B cell (primary cell): ENCODE results near the gene SLC25A13. TPM values are rescaled to one million over a fixed set of nuclear protein-coding genes. Genes with fewer than 3 reads are reported as not detected.

Experiments
- ATAC-seq: fragments of 200-7000 bp; cut with Tn5 transposase; one replicate; pipeline ENCODE4 v1.10.0; 2021; ENCODE audit warnings: low read depth, mild to moderate bottlenecking, moderate number of reproducible peaks, moderate library complexity
- CTCF ChIA-PET: fragments of 350-600 bp; sonication (Branson Sonifier 250); formaldehyde crosslinking; loops from one replicate; lab custom pipeline; 2021; ENCODE audit warnings: antibody characterized with exemption, inconsistent platforms; lab: Charles Lee
- POLR2A ChIA-PET: fragments of 350-600 bp; sonication (Branson Sonifier 250); formaldehyde crosslinking; loops from one replicate; lab custom pipeline; 2021; ENCODE audit warnings: antibody characterized with exemption; lab: Charles Lee
- DNase-seq: peaks from one replicate; pipeline ENCODE4 v3.0.0; 2013
- H2AFZ ChIP-seq: 2 replicates; pipeline ENCODE4 v1.6.1; 2012; ENCODE audit warnings: mild to moderate bottlenecking, low read depth, low read length; ENCODE audit not compliant: insufficient read depth, poor library complexity, severe bottlenecking
- H3K27ac ChIP-seq, 2 donors: 1 replicate in 1 of 2; 2 replicates in 1 of 2; pipeline ENCODE4 v1.5.1; 2012 to 2013; ENCODE audit warnings: low read length in 2 of 2, mild to moderate bottlenecking in 2 of 2, moderate library complexity in 1 of 2
- H3K27me3 ChIP-seq, 4 experiments: fragments of 200-600 bp in 1 of 4; sonication (generic) in 1 of 4; replicated peaks in 1 of 4; 1 replicate in 2 of 4; 2 replicates in 2 of 4; pipeline versions ENCODE4 v1.6.1 to v1.7.0; 2013 to 2016; ENCODE audit warnings: low read length in 3 of 4, mild to moderate bottlenecking in 2 of 4, mixed read lengths in 1 of 4, moderate library complexity in 1 of 4; ENCODE audit not compliant: insufficient read depth in 4 of 4, control insufficient read depth in 3 of 4; ENCODE audit errors: control extremely low read depth in 1 of 4
- H3K36me3 ChIP-seq, 2 experiments: replicated peaks in 1 of 2; 1 replicate in 1 of 2; 2 replicates in 1 of 2; pipeline versions ENCODE4 v1.6.1 to v1.7.1; 2013; ENCODE audit warnings: low read length in 1 of 2; ENCODE audit not compliant: insufficient read depth in 2 of 2, control insufficient read depth in 1 of 2; ENCODE audit errors: control extremely low read depth in 1 of 2, extremely low read depth in 1 of 2
- H3K4me1 ChIP-seq, 2 donors: fragments of 200-600 bp in 1 of 2; sonication (generic) in 1 of 2; 1 replicate in 1 of 2; 2 replicates in 1 of 2; pipeline versions ENCODE4 v1.5.1 to v1.6.1; 2013 to 2017; ENCODE audit warnings: low read length in 2 of 2; ENCODE audit not compliant: control insufficient read depth in 2 of 2, insufficient read depth in 2 of 2
- H3K4me2 ChIP-seq: replicated peaks from 2 replicates; pipeline ENCODE3; 2012; ENCODE audit warnings: mild to moderate bottlenecking, low read depth, low read length; ENCODE audit not compliant: poor library complexity, severe bottlenecking
- H3K4me3 ChIP-seq, 5 experiments: fragments of 200-600 bp in 1 of 5; sonication (generic) in 1 of 5; 1 replicate in 3 of 5; 2 replicates in 2 of 5; pipeline versions ENCODE4 v1.5.1 to v1.7.0; 2011 to 2016; ENCODE audit warnings: low read length in 4 of 5, mild to moderate bottlenecking in 4 of 5, low read depth in 2 of 5, control low read depth in 1 of 5, moderate library complexity in 1 of 5; ENCODE audit not compliant: insufficient read depth in 1 of 5; ENCODE audit errors: control extremely low read depth in 1 of 5, extremely low read depth in 1 of 5
- H3K79me2 ChIP-seq: fragments of 200-600 bp; sonication (generic); one replicate; pipeline ENCODE4 v1.6.0; 2016; ENCODE audit warnings: low read length; ENCODE audit not compliant: control insufficient read depth, insufficient read depth
- H3K9ac ChIP-seq: fragments of 200-600 bp; sonication (generic); 2 replicates; pipeline ENCODE4 v1.6.1; 2017; ENCODE audit warnings: mild to moderate bottlenecking, low read length, moderate library complexity
- H3K9me3 ChIP-seq, 3 donors: one replicate each; pipeline versions ENCODE4 v1.6.1 to v1.7.1; 2013; ENCODE audit warnings: low read length in 2 of 3; ENCODE audit not compliant: control insufficient read depth in 2 of 3, insufficient read depth in 1 of 3; ENCODE audit errors: control extremely low read depth in 1 of 3
- H4K20me1 ChIP-seq: 2 replicates; pipeline ENCODE4 v1.6.0; 2012; ENCODE audit warnings: mild to moderate bottlenecking, low read length; ENCODE audit not compliant: insufficient read depth, control insufficient read depth, poor library complexity, severe bottlenecking
- H3K27ac Mint-ChIP-seq: one replicate; pipeline ENCODE4 v1.8.0; 2021; ENCODE audit warnings: mixed read lengths
- H3K27me3 Mint-ChIP-seq: one replicate; pipeline ENCODE4 v1.8.0; 2021; ENCODE audit warnings: mixed read lengths
- H3K4me1 Mint-ChIP-seq: one replicate; pipeline ENCODE4 v1.8.0; 2021; ENCODE audit warnings: mixed read lengths
- H3K4me3 Mint-ChIP-seq: one replicate; pipeline ENCODE4 v1.8.0; 2021; ENCODE audit warnings: mixed read lengths
- H3K9me3 Mint-ChIP-seq: one replicate; pipeline ENCODE4 v1.8.0; 2022; ENCODE audit warnings: mixed read lengths; ENCODE audit not compliant: insufficient read depth
- CTCF ChIP-seq: fragments of 200-600 bp; IDR thresholded peaks from one replicate; pipeline ENCODE4 v1.8.0; 2022; ENCODE audit warnings: antibody characterized with exemption, mild to moderate bottlenecking
- EZH2 ChIP-seq: IDR thresholded peaks from 2 replicates; pipeline ENCODE4 v1.6.1; 2012; ENCODE audit warnings: borderline replicate concordance, low read depth, mild to moderate bottlenecking, moderate library complexity, low read length; ENCODE audit not compliant: insufficient read depth, poor library complexity, severe bottlenecking
- WGBS: methylation state at CpG from one replicate; pipeline ENCODE4 v1.1.5; 2013; ENCODE audit warnings: missing lambda C conversion rate; ENCODE audit not compliant: insufficient coverage; 5-methylcytosine and 5-hydroxymethylcytosine counted together
- intact Hi-C: fragments of 100-400 bp; cut with micrococcal nuclease; formaldehyde crosslinking; loops from one replicate; pipeline ENCODE4 v1.10.0; 2022
- polyA plus RNA-seq: library from polyadenylated mRNA; depleted of rRNA; stranded (reverse); fragments of >200 nt; gene quantifications from 2 replicates; pipeline ENCODE4 v1.2.3, GENCODE V29; 2012
- total RNA-seq, 2 donors: library from RNA; stranded (reverse); fragments of 120-200 nt in 1 of 2; gene quantifications; 1 replicate in 1 of 2; 2 replicates in 1 of 2; pipeline versions ENCODE4 v1.2.3 to v1.2.4, GENCODE V29; 2013 to 2022

SLC25A13 gene
- total and polyA plus RNA-seq, 2 donors (not counting 1 experiment from before 2014, with no cell fraction given): 12.5 to 30.9 TPM

- Mint-ChIP-seq H3K27ac (no peak overlapping the region), H3K9me3 (no peaks in the 10 kb centered on the region), H3K4me1 (peaks cover 3% of the 10 kb centered on the region), H3K4me3 (no peak overlapping the region), H3K27me3 (no peaks in the 10 kb centered on the region)
- no peak for DNase-seq
- Histone ChIP-seq H3K27ac (no peak overlapping the region), H3K4me3 (no peak overlapping the region), H3K4me1 (no peaks in the 10 kb centered on the region), H3K9ac (no peak overlapping the region), H3K36me3 (peaks cover 10 to 12% of the 10 kb centered on the region in 2 experiments), H4K20me1 (no peaks in the 10 kb centered on the region), H2AFZ (no peak overlapping the region), H3K9me3 (no peaks in the 10 kb centered on the region), H3K4me2 (no peak overlapping the region), H3K79me2 (no peaks in the 10 kb centered on the region), H3K27me3 (no peaks in the 10 kb centered on the region)
- ChIA-PET POLR2A (no interaction called here), CTCF (no interaction called here)
- no peak for ATAC-seq
- intact Hi-C loops: no loop called here
- 69% methylated on average over 5 of the region's 5 CpGs for WGBS
- TF ChIP-seq EZH2 (no peak), CTCF (no peak)
These were observed 152.5 kb downstream of the SLC25A13 start for GRCh38 chr7:96169439-96169838.

GRCh38 chr7:96167424-96167823, 154.5 kb downstream of the SLC25A13 start:
- no CpG with 5 or more reads among the region's 1 CpG for WGBS
- Mint-ChIP-seq H3K4me3 (no peak overlapping the region), H3K27ac (no peak overlapping the region), H3K9me3 (no peaks in the 10 kb centered on the region), H3K27me3 (no peaks in the 10 kb centered on the region), H3K4me1 (peaks cover 3% of the 10 kb centered on the region)
- intact Hi-C loops: no loop called here
- DNase-seq (peak; percentile 6), ATAC-seq (no peak)
- CTCF ChIA-PET: no interaction called here
- Histone ChIP-seq H3K4me1 (no peaks in the 10 kb centered on the region), H3K4me2 (no peak overlapping the region), H3K36me3 (peaks cover 12 to 19% of the 10 kb centered on the region in 2 experiments), H4K20me1 (no peaks in the 10 kb centered on the region), H3K4me3 (no peak overlapping the region), H3K79me2 (no peaks in the 10 kb centered on the region), H2AFZ (no peak overlapping the region), H3K27ac (no peak overlapping the region), H3K9me3 (no peaks in the 10 kb centered on the region), H3K9ac (no peak overlapping the region), H3K27me3 (no peaks in the 10 kb centered on the region)
- TF ChIP-seq EZH2: no peak
- TF ChIP-seq CTCF: no peak
- POLR2A ChIA-PET: no interaction called here
